ENCODE results near the gene RGS3.

DNA sequence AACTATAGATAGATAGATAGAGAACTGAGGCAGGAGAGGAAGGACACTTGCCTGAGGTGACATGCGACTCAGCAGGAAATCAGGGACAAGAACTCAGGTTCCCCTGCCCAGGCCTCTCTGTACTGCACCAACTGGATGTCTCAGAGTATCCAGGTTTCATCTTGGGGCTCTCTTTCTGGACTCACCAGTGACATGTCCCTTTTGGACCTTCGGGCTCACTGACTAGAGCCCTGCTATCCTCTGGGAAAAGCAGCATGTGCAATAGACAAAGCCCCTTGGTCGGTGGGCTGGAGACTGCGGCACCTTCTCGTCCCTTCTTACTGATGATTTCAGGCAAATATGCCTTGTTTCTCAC lies 104.5 kb downstream of the RGS3 start:
- TF ChIP-seq CTCF (conservative IDR thresholded peaks at IDR 0.05) (no peak), ZFX (IDR thresholded peaks at IDR 0.05) (no peak)
